HepG2 (cell line): ENCODE results near the gene FTL. TPM values are rescaled to one million over a fixed set of nuclear protein-coding genes. Genes with fewer than 3 reads are reported as not detected.
A peak's percentile ranks its signal among the peaks of the same experiment; 100 is the strongest.

Source experiments
- FOXK2 ChIP-seq: fragments of 450-650 bp; IDR thresholded peaks from 2 replicates; pipeline ENCODE4 v1.6.1; 2016
- GFI1 ChIP-seq: sonication (generic); formaldehyde crosslinking; IDR thresholded peaks from 2 replicates; pipeline ENCODE4 v1.5.0; 2020; ENCODE audit warnings: missing genetic modification reagents, mild to moderate bottlenecking, borderline replicate concordance
- HNF1A ChIP-seq, 2 experiments: sonication (generic) in 1 of 2; formaldehyde crosslinking in 1 of 2; IDR thresholded peaks; 2 replicates each; pipeline versions ENCODE4 v1.4.0 to v1.6.1; 2016 to 2020; ENCODE audit warnings: borderline replicate concordance in 1 of 2, low read depth in 1 of 2, mild to moderate bottlenecking in 1 of 2, missing genetic modification reagents in 1 of 2
- JUN ChIP-seq: sonication (generic); formaldehyde crosslinking; IDR thresholded peaks from 2 replicates; pipeline ENCODE4 v1.4.0; 2020; ENCODE audit warnings: mild to moderate bottlenecking, missing genetic modification reagents
- MBNL3 ChIP-seq: fragments of 250-450 bp; sonication (Bioruptor Pico); conservative IDR thresholded peaks from 2 replicates; pipeline ENCODE4 v1.8.0; 2022; ENCODE audit warnings: mild to moderate bottlenecking, inconsistent platforms
- MZF1 ChIP-seq: sonication (generic); formaldehyde crosslinking; IDR thresholded peaks from 2 replicates; pipeline ENCODE4 v1.8.1; 2023; ENCODE audit warnings: mild to moderate bottlenecking, missing genetic modification reagents, borderline replicate concordance
- SUZ12 ChIP-seq: fragments of 150-350 bp; IDR thresholded peaks from 2 replicates; pipeline ENCODE4 v1.6.1; 2014; ENCODE audit warnings: low read depth, low read length
- ZNF574 ChIP-seq: sonication (generic); formaldehyde crosslinking; IDR thresholded peaks from 2 replicates; pipeline ENCODE4 v1.4.0; 2020; ENCODE audit warnings: missing genetic modification reagents
- ZNF770 ChIP-seq: sonication (generic); formaldehyde crosslinking; IDR thresholded peaks from 2 replicates; pipeline ENCODE4 v1.5.0; 2020; ENCODE audit warnings: mild to moderate bottlenecking, missing genetic modification reagents
- ZNF841 ChIP-seq: sonication (generic); formaldehyde crosslinking; IDR thresholded peaks from 2 replicates; pipeline ENCODE4 v1.8.1; 2023; ENCODE audit warnings: missing genetic modification reagents, borderline replicate concordance
- ZNF879 ChIP-seq: sonication (generic); formaldehyde crosslinking; IDR thresholded peaks from 2 replicates; pipeline ENCODE4 v1.8.1; 2023; ENCODE audit warnings: missing genetic modification reagents
- polyA plus RNA-seq, 8 experiments: library from polyadenylated mRNA; depleted of rRNA in 3 of 8; stranded (reverse) in 7 of 8; unstranded in 1 of 8; fragments of >200 nt; fragmentation: Illumina TruSeq in 4 of 8; extraction: Trizol in 4 of 8; gene quantifications; 2 replicates each; pipeline versions ENCODE4 v1.2.1 to v1.2.3, GENCODE V29; 2011 to 2016; ENCODE audit warnings: low read depth in 4 of 8, missing spikeins in 1 of 8, mixed read lengths in 1 of 8; ENCODE audit not compliant: insufficient read depth in 1 of 8
- total RNA-seq, 5 experiments: library from RNA; depleted of rRNA; stranded (reverse); fragments of >200 nt; fragmentation: Illumina TruSeq; extraction: Trizol; gene quantifications; 2 replicates each; pipeline ENCODE4 v1.2.3, GENCODE V29; 2016; ENCODE audit warnings: low read depth in 1 of 5

Gene FTL
- total and polyA plus RNA-seq, 2 of the 13 experiments (the other 11 are each of a cell fraction or from before 2014, with no cell fraction given): 2,721 to 8,800 TPM

GRCh38 chr19:48959341-48960239, 5.5 kb upstream of the FTL start (continued):
- TF ChIP-seq ZNF574 (CRISPR knock-in tag) (0 out of 2 replicates have a peak, but pooled peaks have one; percentile 4), ZNF841 (no peak), GFI1 (CRISPR knock-in tag) (no peak), ZNF879 (CRISPR knock-in tag) (no peak), ZNF770 (CRISPR knock-in tag) (no peak), MBNL3 (no peak), SUZ12 (no peak), JUN (CRISPR knock-in tag) (no peak), MZF1 (CRISPR knock-in tag) (no peak), FOXK2 (no peak), HNF1A (IDR thresholded peaks at IDR 0.05; ENCODE audit: low read depth) (no peak), HNF1A (CRISPR knock-in tag; IDR thresholded peaks at IDR 0.05; ENCODE audit: borderline replicate concordance) (no peak)
